Measurements from ENCODE around the gene CEP112.

- TF ChIP-seq GATA2 (IDR thresholded peaks at IDR 0.05; ENCODE audit: low read depth, low read length) (no peak), GATA3 (IDR thresholded peaks at IDR 0.05; ENCODE audit: low read depth, low read length) (no peak)
Observed at GRCh38 chr17:65902155-65902554, 289.8 kb downstream of the CEP112 start.
